Kidney (tissue), 14 donors: ENCODE results near the gene DOK4. TPM values are rescaled to one million over a fixed set of nuclear protein-coding genes. Genes with fewer than 3 reads are reported as not detected.

Experiments used
- DNase-seq, 5 donors: peaks; one replicate each; pipeline ENCODE4 v3.0.0-alpha.2; 2013 to 2020
- FAIRE-seq: peaks from 2 replicates; lab custom pipeline; 2012; peaks lifted over from hg19 to GRCh38; lab: Jason Lieb, UNC
- H3K27ac ChIP-seq, 2 donors: one replicate each; pipeline ENCODE4 v1.7.0; 2013; ENCODE audit warnings: low read depth in 2 of 2, low read length in 2 of 2, inconsistent platforms in 1 of 2
- H3K27me3 ChIP-seq: one replicate; pipeline ENCODE4 v1.7.1; 2013; ENCODE audit warnings: low read length, inconsistent platforms; ENCODE audit not compliant: control insufficient read depth, insufficient read depth
- H3K36me3 ChIP-seq, 3 donors: one replicate each; pipeline versions ENCODE4 v1.7.0 to v1.7.1; 2013; ENCODE audit warnings: low read length in 3 of 3, control low read depth in 1 of 3, inconsistent platforms in 1 of 3; ENCODE audit not compliant: insufficient read depth in 3 of 3, control insufficient read depth in 2 of 3
- H3K4me1 ChIP-seq, 3 donors: one replicate each; pipeline versions ENCODE4 v1.7.0 to v1.7.1; 2013; ENCODE audit warnings: low read length in 3 of 3, inconsistent platforms in 1 of 3, low read depth in 1 of 3; ENCODE audit not compliant: control insufficient read depth in 2 of 3, insufficient read depth in 2 of 3
- H3K4me3 ChIP-seq, 3 donors: one replicate each; pipeline versions ENCODE4 v1.7.0 to v1.8.1; 2013; ENCODE audit warnings: low read length in 3 of 3, control low read depth in 1 of 3, inconsistent platforms in 1 of 3
- H3K9ac ChIP-seq, 3 donors: one replicate each; pipeline versions ENCODE4 v1.7.0 to v1.7.1; 2013; ENCODE audit warnings: low read length in 3 of 3, control low read depth in 1 of 3, inconsistent platforms in 1 of 3
- H3K9me3 ChIP-seq, 3 donors: one replicate each; pipeline versions ENCODE4 v1.7.0 to v1.7.1; 2013; ENCODE audit warnings: low read length in 3 of 3, control low read depth in 1 of 3, inconsistent platforms in 1 of 3; ENCODE audit not compliant: control insufficient read depth in 2 of 3, insufficient read depth in 1 of 3
- intact Hi-C: fragments of 100-400 bp; cut with DNase I; formaldehyde crosslinking; loops from one replicate; pipeline ENCODE4 v1.11.1; 2022
- polyA plus RNA-seq: library from polyadenylated mRNA; stranded (reverse); fragments of 350-450 nt; fragmentation: Illumina TruSeq; extraction: RNeasy Lipid Tissue Mini Kit (QIAGEN cat#74804); gene quantifications from one replicate; pipeline ENCODE4 v1.2.3, GENCODE V29; 2014; ENCODE audit warnings: low read depth, low replicate concordance; ENCODE audit not compliant: insufficient read depth
- total RNA-seq: library from RNA; stranded (reverse); fragmentation: NEBNext Ultra II Directional; extraction: Animal tissue kit (Norgen Biotek cat#: 25700); gene quantifications from one replicate; pipeline ENCODE4 v1.2.1, GENCODE V29; 2021
- TF ChIP-seq, protein P1 (sequence below): IDR thresholded peaks from 3 replicates; pipeline ENCODE4 v1.5.1; 2012; ENCODE audit warnings: mild to moderate bottlenecking, moderate library complexity, borderline replicate concordance; ENCODE audit not compliant: insufficient read depth; ENCODE audit errors: extremely low read depth
- donor health status: control.
- donor health status: control.
- donor health status: control.
- donor health status: control.
- donor health status: control.
- donor health status: DM: yes; HTN: yes; CAD: no.
- donor health status: Normal renal cell carcinoma (clear cell type).

The DOK4 gene
- total and polyA plus RNA-seq, 2 donors from 2014 or later = 57.2 to 63.7 TPM

DNA sequence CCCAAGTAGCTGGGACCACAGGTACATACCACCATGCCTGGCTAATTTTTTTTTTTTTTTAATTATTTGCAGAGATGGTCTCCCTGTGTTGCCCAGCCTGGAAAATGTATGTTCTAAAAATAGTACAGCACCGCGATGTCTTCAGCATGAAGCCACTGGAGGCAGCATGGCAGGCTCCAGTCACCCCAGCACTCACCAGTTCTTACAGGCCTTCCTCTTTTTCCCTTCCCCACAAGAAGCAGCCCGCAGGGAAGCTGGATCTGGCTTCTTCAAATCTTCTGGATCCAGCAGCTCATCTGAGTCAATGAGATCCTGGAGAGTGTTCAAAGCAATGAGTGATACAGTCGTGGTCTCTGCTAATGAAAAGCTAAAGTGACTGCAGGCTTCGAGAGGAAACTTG lies 55.3 kb downstream of the DOK4 start:
- no peak overlapping the region for H3K9ac ChIP-seq
- DNase-seq (no peak), FAIRE-seq (no peak)
- no peak overlapping the region for H3K4me3 ChIP-seq
- TF ChIP-seq, protein P1, sequence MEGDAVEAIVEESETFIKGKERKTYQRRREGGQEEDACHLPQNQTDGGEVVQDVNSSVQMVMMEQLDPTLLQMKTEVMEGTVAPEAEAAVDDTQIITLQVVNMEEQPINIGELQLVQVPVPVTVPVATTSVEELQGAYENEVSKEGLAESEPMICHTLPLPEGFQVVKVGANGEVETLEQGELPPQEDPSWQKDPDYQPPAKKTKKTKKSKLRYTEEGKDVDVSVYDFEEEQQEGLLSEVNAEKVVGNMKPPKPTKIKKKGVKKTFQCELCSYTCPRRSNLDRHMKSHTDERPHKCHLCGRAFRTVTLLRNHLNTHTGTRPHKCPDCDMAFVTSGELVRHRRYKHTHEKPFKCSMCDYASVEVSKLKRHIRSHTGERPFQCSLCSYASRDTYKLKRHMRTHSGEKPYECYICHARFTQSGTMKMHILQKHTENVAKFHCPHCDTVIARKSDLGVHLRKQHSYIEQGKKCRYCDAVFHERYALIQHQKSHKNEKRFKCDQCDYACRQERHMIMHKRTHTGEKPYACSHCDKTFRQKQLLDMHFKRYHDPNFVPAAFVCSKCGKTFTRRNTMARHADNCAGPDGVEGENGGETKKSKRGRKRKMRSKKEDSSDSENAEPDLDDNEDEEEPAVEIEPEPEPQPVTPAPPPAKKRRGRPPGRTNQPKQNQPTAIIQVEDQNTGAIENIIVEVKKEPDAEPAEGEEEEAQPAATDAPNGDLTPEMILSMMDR = no peak
- no peak overlapping the region for H3K27ac ChIP-seq
- H3K4me1 ChIP-seq = no peaks in the 10 kb centered on the region
- intact Hi-C loops = no loop called here
- H3K9me3 ChIP-seq = no peaks in the 10 kb centered on the region
- H3K27me3 ChIP-seq = no peaks in the 10 kb centered on the region
- H3K36me3 ChIP-seq = peaks cover 8 to 60% (median 49%) of the 10 kb centered on the region in 3 donors

DNA sequence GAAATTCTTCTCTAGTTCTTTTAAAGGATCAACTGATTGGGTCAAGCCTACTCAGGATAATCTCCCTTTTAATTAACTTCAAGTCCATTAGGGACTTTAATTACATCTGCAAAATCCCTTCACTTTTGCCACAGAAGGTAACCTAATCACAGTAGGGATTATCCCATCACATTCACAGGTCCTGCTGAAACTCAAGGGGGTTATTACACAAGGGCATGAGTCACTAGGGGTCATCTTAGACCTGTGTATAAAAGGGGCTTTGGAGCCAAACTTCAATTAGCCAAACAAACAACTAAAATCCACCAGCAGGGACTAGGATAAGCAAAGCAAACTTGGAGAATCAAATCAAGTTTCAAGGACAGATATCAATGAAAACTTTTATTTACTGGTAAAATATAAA lies 58.5 kb downstream of the DOK4 start:
- H3K36me3 ChIP-seq = peaks cover 8 to 32% (median 30%) of the 10 kb centered on the region in 3 donors
- H3K27ac ChIP-seq = no peak overlapping the region
- H3K27me3 ChIP-seq = no peaks in the 10 kb centered on the region
- intact Hi-C loops = no loop called here
- H3K4me1 ChIP-seq = peaks cover 0 to 4% (median 3%) of the 10 kb centered on the region in 3 donors
- no peak for FAIRE-seq
- TF ChIP-seq, protein P1 = no peak
- no peak overlapping the region for H3K9ac ChIP-seq
- no peak for DNase-seq
- H3K9me3 ChIP-seq = no peaks in the 10 kb centered on the region
- H3K4me3 ChIP-seq = no peak overlapping the region

DNA sequence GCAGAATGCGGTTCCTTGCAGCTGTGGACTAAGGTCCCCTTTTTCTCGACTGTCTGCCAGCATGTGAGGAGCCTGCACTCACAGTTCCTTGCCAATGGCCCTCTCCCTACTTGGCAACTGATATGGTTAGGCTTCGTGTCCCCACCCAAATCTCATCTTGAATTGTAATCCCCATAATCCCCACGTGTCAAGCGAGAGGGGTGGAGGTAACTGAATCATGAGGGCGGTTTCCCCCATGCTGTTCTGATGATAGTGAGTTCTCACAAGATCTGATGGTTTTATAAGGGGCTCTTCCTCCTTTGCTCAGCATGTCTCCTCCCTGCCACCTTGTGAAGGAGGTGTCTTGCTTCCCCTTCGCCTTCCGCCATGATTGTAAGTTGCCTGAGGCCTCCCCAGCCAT lies 59.0 kb downstream of the DOK4 start:
- intact Hi-C loops = no loop called here
- FAIRE-seq = no peak
- H3K9ac ChIP-seq = no peak overlapping the region
- H3K9me3 ChIP-seq = no peaks in the 10 kb centered on the region
- H3K4me3 ChIP-seq = no peak overlapping the region
- TF ChIP-seq, protein P1 = no peak
- DNase-seq = no peak
- H3K27ac ChIP-seq = no peak overlapping the region
- H3K27me3 ChIP-seq = no peaks in the 10 kb centered on the region
- peaks cover 0 to 4% (median 3%) of the 10 kb centered on the region in 3 donors for H3K4me1 ChIP-seq
- H3K36me3 ChIP-seq = peaks cover 8 to 28% (median 25%) of the 10 kb centered on the region in 3 donors

DNA sequence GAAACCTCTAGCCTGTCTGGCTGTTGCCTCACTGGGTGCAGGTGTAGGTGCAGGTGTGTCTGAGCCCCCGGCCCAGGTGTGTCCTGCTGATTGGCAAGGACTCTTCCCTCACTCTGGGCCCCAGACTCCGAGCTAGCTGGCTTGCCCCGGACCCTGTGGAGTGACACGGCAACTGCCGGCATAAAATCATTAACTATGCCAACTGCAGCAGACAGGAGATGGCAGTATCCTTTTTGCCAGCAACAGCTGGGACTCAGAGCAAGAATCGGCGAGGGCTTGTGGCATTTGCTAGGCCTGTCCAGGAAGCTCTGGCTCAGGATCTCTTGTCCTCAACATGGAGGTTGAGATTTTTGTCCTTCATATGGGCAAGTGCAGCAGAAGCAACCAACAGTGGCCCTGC lies 59.9 kb downstream of the DOK4 start:
- Histone ChIP-seq H3K4me1 (peaks cover 0 to 6% (median 4%) of the 10 kb centered on the region in 3 donors), H3K27me3 (no peaks in the 10 kb centered on the region), H3K27ac (no peak overlapping the region), H3K9me3 (no peaks in the 10 kb centered on the region), H3K36me3 (peaks cover 8 to 24% (median 21%) of the 10 kb centered on the region in 3 donors), H3K4me3 (no peak overlapping the region), H3K9ac (no peak overlapping the region)
- no peak for DNase-seq
- TF ChIP-seq, protein P1 = no peak
- intact Hi-C loops = no loop called here
- FAIRE-seq = no peak
